ENCODE measurements around the gene MAGEB3.

DNA sequence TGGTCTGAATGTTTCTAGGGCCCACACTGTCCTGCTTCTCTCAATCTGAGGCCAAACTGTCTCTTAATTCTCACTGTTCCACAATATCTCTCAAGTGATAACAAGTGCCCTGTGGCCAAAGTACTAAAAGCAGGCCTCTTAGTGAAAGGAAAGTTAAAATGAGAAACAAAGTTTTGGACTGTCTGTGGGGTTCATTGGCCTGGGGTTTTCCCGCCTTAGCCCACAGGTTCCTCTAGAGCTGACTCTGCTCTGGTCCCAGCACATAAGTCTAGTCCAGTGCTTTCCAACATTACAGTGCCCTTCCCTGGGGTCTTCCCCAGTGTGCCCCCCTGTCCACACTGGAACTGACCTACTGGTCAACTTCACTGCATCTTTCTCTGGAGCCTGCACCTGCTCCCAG, 22.8 kb downstream of the MAGEB3 start:
- TF ChIP-seq, protein P1, sequence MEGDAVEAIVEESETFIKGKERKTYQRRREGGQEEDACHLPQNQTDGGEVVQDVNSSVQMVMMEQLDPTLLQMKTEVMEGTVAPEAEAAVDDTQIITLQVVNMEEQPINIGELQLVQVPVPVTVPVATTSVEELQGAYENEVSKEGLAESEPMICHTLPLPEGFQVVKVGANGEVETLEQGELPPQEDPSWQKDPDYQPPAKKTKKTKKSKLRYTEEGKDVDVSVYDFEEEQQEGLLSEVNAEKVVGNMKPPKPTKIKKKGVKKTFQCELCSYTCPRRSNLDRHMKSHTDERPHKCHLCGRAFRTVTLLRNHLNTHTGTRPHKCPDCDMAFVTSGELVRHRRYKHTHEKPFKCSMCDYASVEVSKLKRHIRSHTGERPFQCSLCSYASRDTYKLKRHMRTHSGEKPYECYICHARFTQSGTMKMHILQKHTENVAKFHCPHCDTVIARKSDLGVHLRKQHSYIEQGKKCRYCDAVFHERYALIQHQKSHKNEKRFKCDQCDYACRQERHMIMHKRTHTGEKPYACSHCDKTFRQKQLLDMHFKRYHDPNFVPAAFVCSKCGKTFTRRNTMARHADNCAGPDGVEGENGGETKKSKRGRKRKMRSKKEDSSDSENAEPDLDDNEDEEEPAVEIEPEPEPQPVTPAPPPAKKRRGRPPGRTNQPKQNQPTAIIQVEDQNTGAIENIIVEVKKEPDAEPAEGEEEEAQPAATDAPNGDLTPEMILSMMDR (IDR thresholded peaks at IDR 0.05) = no peak
- TF ChIP-seq ZFX (IDR thresholded peaks at IDR 0.05; ENCODE audit: borderline replicate concordance) = no peak
